MCF 10A (cell line): ENCODE measurements around the gene FGF8. TPM values are rescaled to one million over a fixed set of nuclear protein-coding genes. Genes with fewer than 3 reads are reported as not detected.

Source experiments
- BruUV-seq: library from RNA; stranded (reverse); fragments of 400-500 nt; replicated peaks from 2 replicates; lab custom pipeline; 2021; lab: Mats Ljungman, UMichigan
- CTCF ChIA-PET: fragments of 300-600 bp; sonication (Branson Sonifier 250); formaldehyde crosslinking; extraction: SDS; loops from one replicate; lab custom pipeline; 2021; ENCODE audit warnings: antibody characterized with exemption, inconsistent platforms; lab: Yijun Ruan, JAX
- POLR2A ChIA-PET: fragments of 300-600, 350-650 bp; sonication (Branson Sonifier 250); formaldehyde crosslinking; extraction: SDS; loops from one replicate; lab custom pipeline; 2020; ENCODE audit warnings: antibody characterized with exemption, inconsistent platforms; lab: Yijun Ruan, JAX
- DNase-seq: peaks from one replicate; pipeline ENCODE4 v3.0.0-alpha.2; 2018; ENCODE audit not compliant: unreplicated experiment
- H3K27ac Mint-ChIP-seq: one replicate; pipeline ENCODE4 v1.8.0; 2022; ENCODE audit warnings: mild to moderate bottlenecking, low read depth, mixed read lengths; ENCODE audit not compliant: unreplicated experiment
- H3K27me3 Mint-ChIP-seq: one replicate; pipeline ENCODE4 v1.8.0; 2022; ENCODE audit warnings: mixed read lengths; ENCODE audit not compliant: insufficient read depth, unreplicated experiment
- H3K36me3 Mint-ChIP-seq: one replicate; pipeline ENCODE4 v1.8.0; 2022; ENCODE audit warnings: mild to moderate bottlenecking, moderate library complexity, mixed read lengths; ENCODE audit not compliant: insufficient read depth, unreplicated experiment
- H3K4me1 Mint-ChIP-seq: one replicate; pipeline ENCODE4 v1.8.0; 2022; ENCODE audit warnings: mixed read lengths; ENCODE audit not compliant: insufficient read depth, unreplicated experiment
- H3K4me3 Mint-ChIP-seq: one replicate; pipeline ENCODE4 v1.8.0; 2022; ENCODE audit warnings: mild to moderate bottlenecking, moderate library complexity, mixed read lengths; ENCODE audit not compliant: unreplicated experiment
- H3K9me3 Mint-ChIP-seq: one replicate; pipeline ENCODE4 v1.8.0; 2022; ENCODE audit warnings: mixed read lengths; ENCODE audit not compliant: unreplicated experiment
- intact Hi-C: fragments of 100-400 bp; cut with micrococcal nuclease; formaldehyde crosslinking; loops from 2 replicates; pipeline ENCODE4 v1.14.1; 2022
- total RNA-seq: library from RNA; stranded (reverse); gene quantifications from 2 replicates; pipeline ENCODE4 v1.2.3, GENCODE V29; 2022
- TF ChIP-seq, protein P1 (sequence below): fragments of 200-600 bp; IDR thresholded peaks from one replicate; pipeline ENCODE4 v1.8.0; 2022; ENCODE audit warnings: antibody characterized with exemption, mild to moderate bottlenecking; ENCODE audit not compliant: unreplicated experiment

The FGF8 gene
- total RNA-seq, 1 experiment from 2014 or later: not detected

DNA sequence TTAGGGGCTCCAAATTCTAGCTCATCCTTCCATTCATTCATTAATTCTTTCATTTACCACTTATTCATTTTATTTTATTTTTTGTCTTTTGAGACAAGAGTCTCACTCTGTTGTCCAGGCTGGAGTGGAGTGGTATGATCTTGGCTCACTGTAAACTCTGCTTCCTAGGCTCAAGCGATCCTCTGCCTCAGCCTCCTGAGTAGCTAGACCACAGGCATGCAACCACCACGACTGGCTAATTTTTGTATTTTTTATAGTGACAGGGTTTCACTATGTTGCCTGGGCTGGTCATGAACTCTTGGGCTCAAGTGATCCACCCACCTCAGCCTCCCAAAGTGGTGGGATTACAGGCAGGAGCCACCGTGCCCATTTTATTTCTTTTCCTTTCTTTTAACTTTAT lies 31.6 kb downstream of the FGF8 start:
- CTCF ChIA-PET: interaction anchor here (0.9 kb wide), 1 partner anchor 14 kb away, joined by 4 read pairs; no protein-coding TSS in a partner anchor
- no peak for DNase-seq
- no peaks in the 10 kb centered on the region for H3K9me3 Mint-ChIP-seq
- no peaks in the 10 kb centered on the region for H3K4me1 Mint-ChIP-seq
- TF ChIP-seq, protein P1, sequence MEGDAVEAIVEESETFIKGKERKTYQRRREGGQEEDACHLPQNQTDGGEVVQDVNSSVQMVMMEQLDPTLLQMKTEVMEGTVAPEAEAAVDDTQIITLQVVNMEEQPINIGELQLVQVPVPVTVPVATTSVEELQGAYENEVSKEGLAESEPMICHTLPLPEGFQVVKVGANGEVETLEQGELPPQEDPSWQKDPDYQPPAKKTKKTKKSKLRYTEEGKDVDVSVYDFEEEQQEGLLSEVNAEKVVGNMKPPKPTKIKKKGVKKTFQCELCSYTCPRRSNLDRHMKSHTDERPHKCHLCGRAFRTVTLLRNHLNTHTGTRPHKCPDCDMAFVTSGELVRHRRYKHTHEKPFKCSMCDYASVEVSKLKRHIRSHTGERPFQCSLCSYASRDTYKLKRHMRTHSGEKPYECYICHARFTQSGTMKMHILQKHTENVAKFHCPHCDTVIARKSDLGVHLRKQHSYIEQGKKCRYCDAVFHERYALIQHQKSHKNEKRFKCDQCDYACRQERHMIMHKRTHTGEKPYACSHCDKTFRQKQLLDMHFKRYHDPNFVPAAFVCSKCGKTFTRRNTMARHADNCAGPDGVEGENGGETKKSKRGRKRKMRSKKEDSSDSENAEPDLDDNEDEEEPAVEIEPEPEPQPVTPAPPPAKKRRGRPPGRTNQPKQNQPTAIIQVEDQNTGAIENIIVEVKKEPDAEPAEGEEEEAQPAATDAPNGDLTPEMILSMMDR: no peak
- peaks cover 46% of the 10 kb centered on the region for H3K27me3 Mint-ChIP-seq
- BruUV-seq: no TSS peak
- intact Hi-C loops: no loop called here
- H3K4me3 Mint-ChIP-seq: no peak overlapping the region
- no peak overlapping the region for H3K27ac Mint-ChIP-seq
- POLR2A ChIA-PET: no interaction called here
- no peaks in the 10 kb centered on the region for H3K36me3 Mint-ChIP-seq

- intact Hi-C loops: no loop called here
- ChIA-PET POLR2A (no interaction called here), CTCF (no interaction called here)
- TF ChIP-seq, protein P1: no peak
- Mint-ChIP-seq H3K27me3 (peaks cover 48% of the 10 kb centered on the region), H3K27ac (no peak overlapping the region), H3K9me3 (no peaks in the 10 kb centered on the region), H3K4me3 (no peak overlapping the region), H3K36me3 (no peaks in the 10 kb centered on the region), H3K4me1 (no peaks in the 10 kb centered on the region)
- no peak for DNase-seq
- BruUV-seq: no TSS peak
These were observed 34.0 kb downstream of the FGF8 start for GRCh38 chr10:101741938-101742337.

DNA sequence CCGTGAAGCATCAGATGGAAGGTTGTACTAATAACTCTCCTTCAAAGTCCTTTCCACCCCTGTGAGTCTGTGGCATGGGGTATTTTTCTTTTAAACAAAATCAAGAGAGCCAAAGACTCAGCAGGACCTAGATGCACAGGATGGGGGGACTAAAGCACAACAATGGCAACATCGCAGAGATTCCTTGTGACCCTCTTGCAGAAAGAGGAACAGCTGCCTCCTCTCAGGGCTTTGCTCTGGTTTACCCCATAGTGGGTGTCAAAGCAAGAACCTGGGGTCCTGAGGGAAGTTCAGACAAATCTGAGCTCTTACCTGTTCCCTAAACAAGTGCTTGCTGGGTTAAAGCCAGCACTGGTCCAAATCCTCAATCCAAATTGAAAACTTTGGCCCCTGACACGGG lies 39.2 kb downstream of the FGF8 start:
- Mint-ChIP-seq H3K4me1 (no peaks in the 10 kb centered on the region), H3K9me3 (no peaks in the 10 kb centered on the region), H3K4me3 (no peak overlapping the region), H3K36me3 (peaks cover 6% of the 10 kb centered on the region), H3K27me3 (peaks cover 54% of the 10 kb centered on the region), H3K27ac (no peak overlapping the region)
- CTCF ChIA-PET: no interaction called here
- intact Hi-C loops: no loop called here
- DNase-seq: no peak
- TF ChIP-seq, protein P1: no peak
- POLR2A ChIA-PET: interaction anchor here (1.2 kb wide), 1 partner anchor 42 kb away, joined by 3 read pairs; the partner anchor contains the start of gene FBXW4
- no TSS peak for BruUV-seq

GRCh38 chr10:101732096-101732495 lies 43.8 kb downstream of the FGF8 start:
- BruUV-seq: no TSS peak
- ChIA-PET POLR2A (no interaction called here), CTCF (interaction anchor here (0.7 kb wide), 1 partner anchor 1872 kb away, joined by 5 read pairs; no protein-coding TSS in a partner anchor)

More at GRCh38 chr10:101732096-101732495, 43.8 kb downstream of the FGF8 start:
- peaks cover 32% of the 10 kb centered on the region for H3K27me3 Mint-ChIP-seq
- no peaks in the 10 kb centered on the region for H3K9me3 Mint-ChIP-seq
- peaks cover 6% of the 10 kb centered on the region for H3K36me3 Mint-ChIP-seq
- TF ChIP-seq, protein P1: no peak
- H3K27ac Mint-ChIP-seq: no peak overlapping the region
- intact Hi-C loops: no loop called here
- no peak overlapping the region for H3K4me3 Mint-ChIP-seq
- H3K4me1 Mint-ChIP-seq: no peaks in the 10 kb centered on the region
- DNase-seq: no peak
